ENCODE data around the gene COLEC12. TPM values are rescaled to one million over a fixed set of nuclear protein-coding genes. Genes with fewer than 3 reads are reported as not detected.

COLEC12 gene
- total RNA-seq, 3 donors from 2014 or later (not counting 1 experiment from before 2014, with no cell fraction given) = not detected

DNA sequence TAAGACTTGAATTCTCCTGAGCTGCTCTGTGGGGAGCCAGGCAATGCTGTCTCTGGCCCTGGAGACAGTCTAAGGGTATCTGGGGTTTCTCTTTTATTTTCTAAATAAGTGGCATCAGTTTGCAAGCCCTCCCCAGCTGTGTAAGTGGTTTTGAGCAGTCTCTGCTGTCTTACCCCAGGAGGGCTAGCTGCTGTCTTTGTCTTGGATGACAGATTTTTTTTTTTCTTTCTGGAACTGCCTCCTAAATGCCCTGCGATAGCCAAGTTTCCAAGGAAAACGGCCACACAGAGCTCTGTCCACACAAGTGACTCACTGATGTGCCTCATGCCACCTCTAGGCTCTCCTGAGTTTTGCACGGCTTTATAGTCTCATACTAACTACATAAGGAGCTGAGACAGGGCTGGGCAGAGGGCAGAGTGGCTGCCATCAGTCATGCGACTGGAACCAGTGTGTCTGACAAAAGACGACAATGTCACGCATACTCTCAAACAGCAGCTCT, 195.4 kb downstream of the COLEC12 start:
- H3K9me3 Mint-ChIP-seq = no peaks in the 10 kb centered on the region
- intact Hi-C loops (cut with micrococcal nuclease) = no loop called here
- WGBS (ENCODE audit: insufficient coverage) = 81% methylated on average over 6 of the region's 6 CpGs
- TF ChIP-seq, protein P1, sequence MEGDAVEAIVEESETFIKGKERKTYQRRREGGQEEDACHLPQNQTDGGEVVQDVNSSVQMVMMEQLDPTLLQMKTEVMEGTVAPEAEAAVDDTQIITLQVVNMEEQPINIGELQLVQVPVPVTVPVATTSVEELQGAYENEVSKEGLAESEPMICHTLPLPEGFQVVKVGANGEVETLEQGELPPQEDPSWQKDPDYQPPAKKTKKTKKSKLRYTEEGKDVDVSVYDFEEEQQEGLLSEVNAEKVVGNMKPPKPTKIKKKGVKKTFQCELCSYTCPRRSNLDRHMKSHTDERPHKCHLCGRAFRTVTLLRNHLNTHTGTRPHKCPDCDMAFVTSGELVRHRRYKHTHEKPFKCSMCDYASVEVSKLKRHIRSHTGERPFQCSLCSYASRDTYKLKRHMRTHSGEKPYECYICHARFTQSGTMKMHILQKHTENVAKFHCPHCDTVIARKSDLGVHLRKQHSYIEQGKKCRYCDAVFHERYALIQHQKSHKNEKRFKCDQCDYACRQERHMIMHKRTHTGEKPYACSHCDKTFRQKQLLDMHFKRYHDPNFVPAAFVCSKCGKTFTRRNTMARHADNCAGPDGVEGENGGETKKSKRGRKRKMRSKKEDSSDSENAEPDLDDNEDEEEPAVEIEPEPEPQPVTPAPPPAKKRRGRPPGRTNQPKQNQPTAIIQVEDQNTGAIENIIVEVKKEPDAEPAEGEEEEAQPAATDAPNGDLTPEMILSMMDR (IDR thresholded peaks at IDR 0.05) = no peak
- Histone ChIP-seq H3K4me3 (ENCODE audit: low read length) (no peak overlapping the region), H3K36me3 (ENCODE audit: control insufficient read depth, insufficient read depth, low read length) (no peaks in the 10 kb centered on the region), H3K4me1 (ENCODE audit: control insufficient read depth, insufficient read depth, low read length) (no peaks in the 10 kb centered on the region), H3K27ac (ENCODE audit: low read length) (no peak overlapping the region), H3K9me3 (ENCODE audit: control insufficient read depth, insufficient read depth, low read length) (no peaks in the 10 kb centered on the region), H3K27me3 (ENCODE audit: control insufficient read depth, insufficient read depth, low read length) (no peaks in the 10 kb centered on the region)
- peaks cover 7 to 42% of the 10 kb centered on the region in 2 donors for H3K27me3 Mint-ChIP-seq (ENCODE audit: low read depth in 2 of 2)
- H3K4me1 Mint-ChIP-seq = no peaks in the 10 kb centered on the region
- H3K27ac Mint-ChIP-seq = no peak overlapping the region
- DNase-seq = no peak
- no peaks in the 10 kb centered on the region for H3K36me3 Mint-ChIP-seq
- no peak overlapping the region for H3K4me3 Mint-ChIP-seq
- no peak for ATAC-seq

DNA sequence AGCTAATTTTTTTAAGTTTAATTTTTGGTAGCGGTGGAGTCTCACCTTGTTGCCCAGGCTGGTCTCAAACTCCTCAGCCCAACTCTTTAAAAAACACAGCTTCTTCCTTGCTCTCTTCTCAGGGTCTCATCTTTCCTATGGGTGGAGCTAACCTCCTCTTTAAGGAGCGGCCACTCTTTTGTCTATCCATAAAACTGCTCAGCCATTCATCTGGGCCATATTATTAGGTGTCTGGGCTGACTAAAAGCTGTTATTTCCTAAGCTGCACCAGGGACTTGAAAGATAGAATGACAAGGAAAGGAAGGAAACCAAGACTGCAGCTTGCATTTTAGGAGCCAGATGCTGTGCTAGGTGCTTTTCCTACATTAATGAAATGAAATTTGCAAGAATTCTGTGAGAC, 196.9 kb downstream of the COLEC12 start:
- no peak overlapping the region for H3K27ac Mint-ChIP-seq
- ATAC-seq (no peak), DNase-seq (no peak)
- WGBS (ENCODE audit: insufficient coverage) = 83% methylated on average over 1 of the region's 2 CpGs
- H3K36me3 Mint-ChIP-seq = no peaks in the 10 kb centered on the region
- H3K4me3 Mint-ChIP-seq = no peak overlapping the region
- intact Hi-C loops (cut with micrococcal nuclease) = loop anchor here (1.0 kb wide), 1 partner anchor 11 kb away; no protein-coding TSS in a partner anchor
- no peaks in the 10 kb centered on the region for H3K27me3 ChIP-seq (ENCODE audit: control insufficient read depth, insufficient read depth, low read length)
- TF ChIP-seq, protein P1 (IDR thresholded peaks at IDR 0.05) = no peak
- no peaks in the 10 kb centered on the region for H3K4me1 Mint-ChIP-seq
- no peak overlapping the region for H3K27ac ChIP-seq (ENCODE audit: low read length)
- no peaks in the 10 kb centered on the region for H3K36me3 ChIP-seq (ENCODE audit: control insufficient read depth, insufficient read depth, low read length)
- no peaks in the 10 kb centered on the region for H3K9me3 Mint-ChIP-seq
- no peak overlapping the region for H3K4me3 ChIP-seq (ENCODE audit: low read length)
- H3K27me3 Mint-ChIP-seq (ENCODE audit: low read depth in 2 of 2) = peaks cover 7 to 37% of the 10 kb centered on the region in 2 donors
- no peaks in the 10 kb centered on the region for H3K4me1 ChIP-seq (ENCODE audit: control insufficient read depth, insufficient read depth, low read length)
- H3K9me3 ChIP-seq (ENCODE audit: control insufficient read depth, insufficient read depth, low read length) = no peaks in the 10 kb centered on the region

DNA sequence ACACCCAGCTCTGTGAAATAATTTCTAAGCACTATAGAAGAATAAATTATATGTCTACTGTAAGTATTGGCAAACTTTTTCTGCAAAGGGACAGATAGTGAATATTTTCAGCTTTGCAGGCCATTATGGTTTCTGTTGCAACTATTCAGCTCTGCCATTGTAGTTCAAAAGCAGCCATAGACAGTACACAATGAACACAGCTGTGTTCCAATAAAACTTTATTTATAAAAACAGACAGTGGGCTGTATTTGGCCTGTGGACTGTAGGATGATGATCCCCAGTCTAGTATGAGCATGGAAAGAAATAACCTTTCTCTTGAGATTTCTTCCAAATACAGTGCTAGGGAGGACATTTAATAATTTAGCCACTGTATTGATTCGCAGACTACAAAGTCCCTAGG, 197.5 kb downstream of the COLEC12 start:
- TF ChIP-seq, protein P1 (IDR thresholded peaks at IDR 0.05) = no peak
- Histone ChIP-seq H3K4me3 (ENCODE audit: low read length) (no peak overlapping the region), H3K9me3 (ENCODE audit: control insufficient read depth, insufficient read depth, low read length) (no peaks in the 10 kb centered on the region), H3K27me3 (ENCODE audit: control insufficient read depth, insufficient read depth, low read length) (no peaks in the 10 kb centered on the region), H3K4me1 (ENCODE audit: control insufficient read depth, insufficient read depth, low read length) (no peaks in the 10 kb centered on the region), H3K36me3 (ENCODE audit: control insufficient read depth, insufficient read depth, low read length) (no peaks in the 10 kb centered on the region), H3K27ac (ENCODE audit: low read length) (no peak overlapping the region)
- 80% methylated on average over 1 of the region's 1 CpG for WGBS (ENCODE audit: insufficient coverage)
- ATAC-seq = no peak
- Mint-ChIP-seq H3K4me1 (no peaks in the 10 kb centered on the region), H3K4me3 (no peak overlapping the region), H3K27me3 (ENCODE audit: low read depth in 2 of 2) (peaks cover 7 to 31% of the 10 kb centered on the region in 2 donors), H3K36me3 (no peaks in the 10 kb centered on the region), H3K9me3 (no peaks in the 10 kb centered on the region), H3K27ac (no peak overlapping the region)
- no peak for DNase-seq
- intact Hi-C loops (cut with micrococcal nuclease) = no loop called here

DNA sequence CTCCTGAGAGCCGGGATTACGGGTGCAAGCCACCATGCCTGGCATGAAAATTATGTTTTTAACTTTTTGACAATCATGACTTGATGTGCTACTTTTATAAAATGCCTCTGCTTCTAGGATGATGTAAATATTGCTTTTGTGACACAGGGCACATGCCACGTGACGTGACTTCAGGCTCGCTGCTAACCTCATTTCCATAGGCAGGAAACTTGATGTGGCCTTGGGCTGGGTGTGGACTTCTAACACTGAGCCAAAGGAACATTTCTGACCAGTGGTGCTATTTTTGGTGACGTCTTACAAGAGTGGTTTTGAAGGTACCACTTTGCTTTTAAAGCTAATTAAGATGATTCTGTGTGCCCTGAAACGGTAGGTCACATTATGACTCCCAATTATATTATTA, 198.4 kb downstream of the COLEC12 start:
- H3K4me1 Mint-ChIP-seq = no peaks in the 10 kb centered on the region
- no peaks in the 10 kb centered on the region for H3K9me3 Mint-ChIP-seq
- H3K27me3 Mint-ChIP-seq (ENCODE audit: low read depth in 2 of 2) = peaks cover 7 to 22% of the 10 kb centered on the region in 2 donors
- H3K4me3 ChIP-seq (ENCODE audit: low read length) = no peak overlapping the region
- no peaks in the 10 kb centered on the region for H3K36me3 Mint-ChIP-seq
- H3K27ac ChIP-seq (ENCODE audit: low read length) = no peak overlapping the region
- H3K4me3 Mint-ChIP-seq = no peak overlapping the region
- 83% methylated on average over 6 of the region's 7 CpGs for WGBS (ENCODE audit: insufficient coverage)
- no peak for ATAC-seq
- intact Hi-C loops (cut with micrococcal nuclease) = no loop called here
- H3K27me3 ChIP-seq (ENCODE audit: control insufficient read depth, insufficient read depth, low read length) = no peaks in the 10 kb centered on the region
- TF ChIP-seq, protein P1 (IDR thresholded peaks at IDR 0.05) = no peak
- H3K9me3 ChIP-seq (ENCODE audit: control insufficient read depth, insufficient read depth, low read length) = no peaks in the 10 kb centered on the region
- DNase-seq = no peak
- H3K36me3 ChIP-seq (ENCODE audit: control insufficient read depth, insufficient read depth, low read length) = no peaks in the 10 kb centered on the region
- H3K4me1 ChIP-seq (ENCODE audit: control insufficient read depth, insufficient read depth, low read length) = no peaks in the 10 kb centered on the region
- H3K27ac Mint-ChIP-seq = no peak overlapping the region
